Measurements from ENCODE around the gene CCNL1.
"Not testable (repeated sequence)": the region's sequence is repeated elsewhere in the genome, so short reads cannot be mapped to it uniquely, and the experiment has no call there.

Gene CCNL1

DNA sequence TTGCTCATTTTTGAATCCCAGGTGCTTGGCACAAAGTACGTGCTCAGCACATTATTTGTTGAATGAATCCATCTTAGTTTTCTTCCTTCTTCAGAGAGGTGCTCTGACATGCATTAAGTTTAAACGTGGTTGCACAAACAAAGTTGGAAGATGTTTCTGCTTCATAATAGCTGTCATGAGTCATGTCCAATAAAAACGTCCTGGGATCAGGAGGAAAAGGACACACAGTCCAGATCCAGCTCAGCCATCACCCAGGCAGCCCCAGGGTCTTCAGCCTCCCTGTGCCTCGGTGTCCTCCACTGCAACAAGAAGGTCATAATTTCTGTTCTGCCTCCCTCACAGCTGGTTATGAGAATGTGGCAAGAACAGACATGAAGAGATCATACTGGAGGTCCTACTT, 55.4 kb downstream of the CCNL1 start:
- DNase-seq (ENCODE audit: low read depth in 2 of 2), result no peak

DNA sequence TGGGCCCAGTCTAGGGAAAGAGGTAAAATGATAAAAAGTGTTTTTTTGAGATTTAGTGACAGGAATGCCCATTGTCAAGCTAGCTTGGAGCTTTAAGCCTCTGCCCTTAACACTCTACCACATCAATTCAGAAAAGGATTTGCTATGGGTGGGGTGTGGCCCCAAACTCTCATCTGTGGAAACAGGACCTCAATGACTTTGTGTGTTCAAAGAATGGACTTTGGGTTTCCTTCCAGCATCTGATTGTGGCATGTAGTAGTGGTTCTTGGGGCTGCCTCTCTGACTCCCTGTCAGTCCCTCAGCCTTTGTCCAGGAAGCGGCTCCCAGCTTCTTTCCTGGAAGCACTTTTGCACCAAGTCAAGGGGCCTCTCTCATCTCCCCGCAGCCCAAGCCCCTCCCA, 56.1 kb downstream of the CCNL1 start:
- no peak for DNase-seq (ENCODE audit: low read depth in 2 of 2)

DNA sequence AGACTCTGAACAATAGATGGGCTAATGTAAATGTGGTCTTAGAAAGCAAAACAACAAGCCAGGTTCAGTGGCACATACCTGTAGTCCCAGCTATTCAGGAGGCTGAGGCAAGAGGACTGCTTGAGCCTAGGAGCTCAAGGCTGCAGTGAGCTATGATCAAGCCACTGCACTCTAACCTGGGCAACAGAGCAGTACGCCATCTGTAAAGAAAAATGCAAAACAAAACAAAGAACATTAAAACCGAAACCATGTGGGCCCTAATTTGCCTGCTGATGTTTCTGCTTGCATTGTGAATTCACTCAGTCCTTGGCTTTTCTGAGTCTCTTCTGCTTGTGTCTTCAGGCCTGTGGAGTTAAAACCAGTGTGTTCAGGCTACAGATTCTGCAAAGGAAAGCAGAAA, 56.7 kb downstream of the CCNL1 start:
- no peak for DNase-seq (ENCODE audit: low read depth in 2 of 2)

DNA sequence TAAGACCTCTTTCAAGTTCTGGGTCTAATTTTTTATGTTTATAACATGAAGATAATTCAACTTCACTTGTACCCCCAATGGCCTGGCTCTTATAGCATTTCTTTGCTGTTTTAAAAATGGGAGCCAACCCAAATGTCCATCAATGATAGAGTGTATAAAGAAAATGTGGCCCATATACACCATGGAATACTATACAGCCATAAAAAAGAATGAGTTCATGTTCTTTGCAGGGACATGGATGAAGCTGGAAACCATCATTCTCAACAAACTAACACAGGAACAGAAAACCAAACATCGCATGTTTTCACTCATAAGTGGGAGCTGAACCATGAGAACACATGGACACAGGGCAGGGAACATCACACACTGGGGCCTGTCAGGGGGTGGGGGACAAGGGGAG, 57.4 kb downstream of the CCNL1 start:
- not testable (repeated sequence) for DNase-seq (ENCODE audit: low read depth in 2 of 2)

DNA sequence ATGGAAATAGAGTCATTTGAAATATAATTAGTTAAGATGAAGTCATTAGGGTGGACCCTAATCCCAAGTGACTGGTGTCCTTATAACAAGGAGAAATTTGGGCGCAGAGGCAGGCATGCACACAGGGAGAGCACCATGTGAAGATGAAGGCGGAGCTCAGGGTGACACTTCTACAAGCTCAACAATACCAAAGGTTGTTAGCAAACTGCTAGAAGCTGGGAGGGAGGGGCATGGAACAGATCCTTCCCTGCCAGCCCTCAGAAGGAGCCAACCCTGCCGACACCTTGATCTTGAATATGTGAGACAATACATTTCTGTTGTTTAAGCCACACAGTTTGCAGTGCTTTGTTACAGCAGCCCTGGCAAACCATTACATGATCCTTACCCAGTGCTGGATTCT, 57.8 kb downstream of the CCNL1 start:
- DNase-seq (ENCODE audit: low read depth in 2 of 2), result no peak

DNA sequence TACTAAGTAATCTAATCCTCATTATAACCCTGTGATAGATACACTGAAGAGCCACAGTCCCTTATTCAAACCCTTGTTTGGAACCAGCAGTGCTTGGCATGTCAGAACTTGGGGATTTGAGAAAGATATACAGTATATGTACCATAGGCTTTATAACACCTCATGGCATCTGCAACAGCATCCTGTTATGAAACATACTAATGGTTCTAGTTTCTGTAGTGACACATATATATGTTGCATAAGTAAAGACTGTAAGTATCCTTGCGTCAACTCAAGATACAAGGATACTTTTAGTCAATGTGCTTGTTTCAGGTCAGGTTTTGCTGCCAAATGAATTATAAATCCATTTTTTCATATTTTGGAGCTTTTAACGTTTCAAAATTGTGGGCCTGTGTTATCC, 58.5 kb downstream of the CCNL1 start:
- DNase-seq (ENCODE audit: low read depth in 2 of 2), result no peak

DNA sequence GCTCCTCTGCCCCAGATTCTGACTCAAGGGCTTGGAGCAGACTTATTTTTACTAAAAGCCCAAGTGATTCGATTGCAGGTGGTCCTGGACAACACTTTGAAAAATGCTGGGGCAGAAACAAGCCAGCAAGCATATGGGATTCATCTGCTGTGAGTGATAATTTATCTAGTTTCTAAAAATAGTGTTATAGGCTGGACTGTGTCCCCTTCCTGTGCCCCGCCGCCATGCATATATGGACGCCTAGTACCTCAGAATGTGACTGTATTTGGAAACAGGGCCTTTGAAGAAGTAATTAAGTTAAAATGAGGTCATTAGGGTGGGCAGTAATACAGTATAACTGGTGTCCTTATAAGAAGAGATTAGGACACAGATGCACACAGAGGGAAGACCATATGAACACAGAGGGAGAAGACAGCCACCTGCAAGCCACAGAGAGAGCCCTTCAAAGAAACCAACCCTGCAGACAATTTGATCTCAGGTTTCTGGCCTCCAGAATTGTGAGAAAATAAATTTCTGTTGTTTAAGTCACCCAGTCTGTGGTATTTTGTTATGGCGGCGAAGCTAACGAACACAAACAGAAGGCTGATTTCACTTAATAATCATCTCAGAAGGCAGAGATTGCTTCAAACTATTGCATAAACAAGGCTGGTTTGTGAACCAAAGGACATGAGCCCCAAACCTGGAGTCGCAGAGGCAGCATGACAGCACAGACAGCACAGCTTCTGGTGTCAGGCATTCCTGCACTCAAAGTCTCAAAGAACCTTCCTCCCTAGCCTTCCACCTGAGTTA, 59.1 kb downstream of the CCNL1 start:
- no peak for DNase-seq (ENCODE audit: low read depth in 2 of 2)

DNA sequence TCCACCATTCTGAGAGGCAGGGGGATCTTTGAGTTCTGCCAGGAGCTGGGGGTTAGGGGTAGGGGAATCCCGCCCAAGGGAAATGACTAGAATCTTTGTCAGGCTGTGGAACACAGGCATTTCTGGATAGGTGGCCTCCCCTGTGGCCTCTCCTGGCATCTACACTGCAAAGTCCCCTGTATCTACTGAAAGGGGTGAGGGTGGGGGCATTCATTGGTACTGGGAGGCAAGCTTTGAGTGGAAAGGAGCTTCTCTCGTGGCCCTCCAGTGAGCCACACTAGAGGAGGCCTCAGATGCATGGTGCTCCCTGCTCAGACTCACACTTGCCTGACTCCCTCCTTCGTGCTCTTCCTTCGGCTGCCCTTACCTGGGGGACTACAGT, 59.9 kb downstream of the CCNL1 start:
- DNase-seq (ENCODE audit: low read depth in 2 of 2), result no peak

DNA sequence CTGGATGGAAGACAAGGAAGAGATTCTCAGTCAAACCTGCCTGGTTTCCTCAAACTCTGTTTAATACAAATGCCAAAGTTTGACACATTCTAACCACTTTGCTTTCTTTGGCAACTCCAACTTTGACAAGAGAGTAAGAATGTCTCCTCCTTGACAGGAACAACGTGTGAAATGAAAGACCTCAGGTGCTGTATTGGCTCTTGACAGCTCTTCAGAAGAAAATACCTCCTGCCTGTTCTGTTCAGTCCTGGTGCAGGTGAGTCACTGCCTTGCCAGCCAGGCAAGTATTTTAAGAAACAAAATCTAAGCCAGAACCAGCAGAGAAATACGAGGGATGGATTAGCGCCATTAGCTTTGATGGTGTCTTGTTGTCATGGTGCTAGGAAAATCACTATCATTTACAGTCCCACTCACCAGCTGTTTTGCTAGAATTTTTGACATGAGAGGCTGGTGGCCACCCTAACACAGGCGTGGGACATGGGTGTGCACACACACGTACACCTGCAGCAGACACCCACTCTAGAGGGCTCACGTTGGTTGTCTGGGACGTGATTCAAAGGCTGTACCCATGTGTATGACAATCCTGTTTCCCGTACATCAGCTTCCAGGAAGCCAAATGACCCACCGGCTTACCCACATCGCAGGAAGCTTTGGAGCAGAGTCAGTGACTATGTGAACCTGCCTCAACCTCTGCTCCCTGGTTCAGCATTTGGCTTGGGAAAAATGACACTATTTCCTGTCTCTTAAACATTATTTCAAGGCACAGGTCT, 60.4 kb downstream of the CCNL1 start:
- no peak for DNase-seq (ENCODE audit: low read depth in 2 of 2)

DNA sequence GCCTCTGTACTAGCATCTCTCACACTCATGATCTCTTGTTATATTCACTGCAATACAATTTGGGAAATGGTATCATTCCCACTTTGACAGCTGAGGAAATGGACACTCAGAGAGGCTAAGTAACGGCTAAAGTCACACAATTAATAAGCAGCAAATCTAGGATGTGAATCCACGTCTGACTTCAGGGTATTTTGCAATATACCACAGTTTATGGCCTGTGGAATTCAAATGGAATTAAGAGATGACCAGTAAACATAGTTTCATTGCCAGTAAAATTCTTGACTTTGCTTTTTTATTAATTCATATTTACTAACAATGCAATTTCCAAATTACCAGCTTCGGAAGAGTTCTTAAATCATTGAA, 61.1 kb downstream of the CCNL1 start:
- no peak for DNase-seq (ENCODE audit: low read depth in 2 of 2)

DNA sequence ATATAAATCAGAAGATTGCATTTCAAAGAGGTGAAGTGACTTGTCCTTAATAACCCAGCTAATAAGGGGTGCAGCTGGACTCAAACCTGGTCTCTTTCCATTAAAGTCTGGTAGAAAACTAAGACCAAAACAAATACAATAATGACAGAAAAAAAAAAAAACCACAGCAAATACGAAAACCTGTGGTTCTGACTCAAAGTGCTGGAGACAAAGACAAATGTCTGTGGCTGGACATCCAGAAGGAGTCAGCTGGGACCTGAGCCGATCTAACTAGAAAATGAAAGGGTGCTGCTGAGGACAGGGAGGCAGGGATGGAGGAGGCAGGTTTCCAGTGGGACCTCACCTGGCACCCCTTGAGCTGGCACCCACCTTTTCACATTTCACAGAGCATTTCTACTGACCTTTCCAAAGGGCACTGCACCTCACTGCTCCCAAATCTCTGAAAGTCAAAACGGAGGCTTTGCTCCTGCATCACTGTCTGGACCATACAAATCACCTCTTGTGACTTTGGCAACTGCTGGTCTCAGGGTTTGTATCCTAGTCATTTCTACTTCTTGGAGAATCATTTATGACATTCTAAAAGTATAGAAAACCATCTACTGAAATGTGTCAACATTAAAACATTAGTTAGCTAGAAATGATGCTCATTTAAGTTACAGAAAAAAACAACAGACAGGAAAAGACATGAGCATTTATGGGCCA, 61.7 kb downstream of the CCNL1 start:
- no peak for DNase-seq (ENCODE audit: low read depth in 2 of 2)
